Keratinocyte (primary cell): Measurements from ENCODE around the gene UNC13A. TPM values are rescaled to one million over a fixed set of nuclear protein-coding genes. Genes with fewer than 3 reads are reported as not detected.

ENCODE experiments used
- DNase-seq: peaks from one replicate; pipeline ENCODE4 v3.0.0-alpha.2; 2011; ENCODE audit warnings: low read depth, missing footprints, low spot score
- FAIRE-seq: peaks from 2 replicates; lab custom pipeline; 2011; peaks lifted over from hg19 to GRCh38; lab: Jason Lieb, UNC
- H2AFZ ChIP-seq: 2 replicates; pipeline ENCODE4 v1.6.0; 2012; ENCODE audit warnings: low read length, control low read depth, inconsistent platforms; ENCODE audit not compliant: control insufficient read depth
- H3K27ac ChIP-seq: 2 replicates; pipeline ENCODE4 v1.5.1; 2011; ENCODE audit warnings: low read length; ENCODE audit not compliant: control insufficient read depth, insufficient read depth
- H3K27me3 ChIP-seq: 3 replicates; pipeline ENCODE4 v1.6.0; 2011; ENCODE audit warnings: low read length; ENCODE audit not compliant: control insufficient read depth, insufficient read depth; ENCODE audit errors: extremely low read depth
- H3K36me3 ChIP-seq, 2 experiments: 2 replicates in 1 of 2; 3 replicates in 1 of 2; pipeline ENCODE4 v1.5.1; 2011; ENCODE audit warnings: low read length in 2 of 2, mild to moderate bottlenecking in 1 of 2; ENCODE audit not compliant: control insufficient read depth in 2 of 2, insufficient read depth in 2 of 2; ENCODE audit errors: extremely low read depth in 1 of 2
- H3K4me1 ChIP-seq: 3 replicates; pipeline ENCODE4 v1.5.1; 2011; ENCODE audit warnings: low read length; ENCODE audit not compliant: control insufficient read depth, insufficient read depth; ENCODE audit errors: extremely low read depth
- H3K4me2 ChIP-seq: 3 replicates; pipeline ENCODE4 v1.6.0; 2011; ENCODE audit warnings: low read depth, low read length; ENCODE audit not compliant: control insufficient read depth, insufficient read depth; ENCODE audit errors: extremely low read depth
- H3K4me3 ChIP-seq, 3 experiments: fragments of 200-600 bp in 1 of 3; sonication (generic) in 1 of 3; 2 replicates in 2 of 3; 3 replicates in 1 of 3; pipeline ENCODE4 v1.5.1; 2011 to 2016; ENCODE audit warnings: low read length in 3 of 3, mild to moderate bottlenecking in 3 of 3, control low read depth in 2 of 3, inconsistent platforms in 1 of 3, low read depth in 1 of 3, mixed read lengths in 1 of 3, mixed run types in 1 of 3, moderate library complexity in 1 of 3; ENCODE audit not compliant: control insufficient read depth in 2 of 3, insufficient read depth in 2 of 3; ENCODE audit errors: extremely low read depth in 1 of 3
- H3K79me2 ChIP-seq: 2 replicates; pipeline ENCODE4 v1.6.0; 2012; ENCODE audit warnings: low read length; ENCODE audit not compliant: control insufficient read depth, insufficient read depth
- H3K9ac ChIP-seq: 3 replicates; pipeline ENCODE4 v1.6.0; 2011; ENCODE audit warnings: low read length; ENCODE audit not compliant: control insufficient read depth, insufficient read depth; ENCODE audit errors: extremely low read depth
- H3K9me1 ChIP-seq: 3 replicates; pipeline ENCODE4 v1.6.0; 2011; ENCODE audit warnings: low read length; ENCODE audit not compliant: control insufficient read depth, insufficient read depth; ENCODE audit errors: extremely low read depth
- H3K9me3 ChIP-seq: 2 replicates; pipeline ENCODE4 v1.5.1; 2012; ENCODE audit warnings: low read depth, low read length; ENCODE audit not compliant: control insufficient read depth
- H4K20me1 ChIP-seq: 3 replicates; pipeline ENCODE4 v1.6.0; 2011; ENCODE audit warnings: low read length; ENCODE audit not compliant: control insufficient read depth, insufficient read depth; ENCODE audit errors: extremely low read depth
- EZH2 ChIP-seq: IDR thresholded peaks from one replicate; pipeline ENCODE4 v1.6.1; 2012; ENCODE audit warnings: inconsistent platforms, mild to moderate bottlenecking, low read length, moderate library complexity
- dilution Hi-C: fragments of 300-500 bp; cut with MboI; formaldehyde crosslinking; loops from one replicate; pipeline ENCODE4 v1.7.0; 2020; ENCODE audit warnings: low sequenced_read_pairs; ENCODE audit not compliant: extremely low pct_ligation_motif_present
- polyA plus RNA-seq, 5 experiments: library from polyadenylated mRNA; depleted of rRNA in 3 of 5; stranded (reverse) in 3 of 5; stranded (forward) in 1 of 5; unstranded in 1 of 5; fragments of >200 nt; gene quantifications; 1 replicate in 1 of 5; 2 replicates in 3 of 5; 3 replicates in 1 of 5; pipeline versions ENCODE4 v1.2.1 to v1.2.3, GENCODE V29; 2011 to 2012; ENCODE audit warnings: missing spikeins in 2 of 5, low read depth in 1 of 5, low replicate concordance in 1 of 5
- TF ChIP-seq, protein P1 (sequence below), 3 experiments: IDR thresholded peaks in 1 of 3; conservative IDR thresholded peaks in 1 of 3; optimal IDR thresholded peaks in 1 of 3; 2 replicates in 2 of 3; 3 replicates in 1 of 3; pipeline versions ENCODE3 to v1.5.1; 2011; ENCODE audit warnings: low read length in 3 of 3, mild to moderate bottlenecking in 3 of 3, moderate library complexity in 2 of 3, control low read depth in 1 of 3, inconsistent platforms in 1 of 3; ENCODE audit not compliant: insufficient read depth in 2 of 3; ENCODE audit errors: extremely low read depth in 1 of 3

UNC13A gene
- polyA plus RNA-seq, 1 donor (not counting 4 experiments of a cell fraction or from before 2014, with no cell fraction given): under 0.01 TPM

DNA sequence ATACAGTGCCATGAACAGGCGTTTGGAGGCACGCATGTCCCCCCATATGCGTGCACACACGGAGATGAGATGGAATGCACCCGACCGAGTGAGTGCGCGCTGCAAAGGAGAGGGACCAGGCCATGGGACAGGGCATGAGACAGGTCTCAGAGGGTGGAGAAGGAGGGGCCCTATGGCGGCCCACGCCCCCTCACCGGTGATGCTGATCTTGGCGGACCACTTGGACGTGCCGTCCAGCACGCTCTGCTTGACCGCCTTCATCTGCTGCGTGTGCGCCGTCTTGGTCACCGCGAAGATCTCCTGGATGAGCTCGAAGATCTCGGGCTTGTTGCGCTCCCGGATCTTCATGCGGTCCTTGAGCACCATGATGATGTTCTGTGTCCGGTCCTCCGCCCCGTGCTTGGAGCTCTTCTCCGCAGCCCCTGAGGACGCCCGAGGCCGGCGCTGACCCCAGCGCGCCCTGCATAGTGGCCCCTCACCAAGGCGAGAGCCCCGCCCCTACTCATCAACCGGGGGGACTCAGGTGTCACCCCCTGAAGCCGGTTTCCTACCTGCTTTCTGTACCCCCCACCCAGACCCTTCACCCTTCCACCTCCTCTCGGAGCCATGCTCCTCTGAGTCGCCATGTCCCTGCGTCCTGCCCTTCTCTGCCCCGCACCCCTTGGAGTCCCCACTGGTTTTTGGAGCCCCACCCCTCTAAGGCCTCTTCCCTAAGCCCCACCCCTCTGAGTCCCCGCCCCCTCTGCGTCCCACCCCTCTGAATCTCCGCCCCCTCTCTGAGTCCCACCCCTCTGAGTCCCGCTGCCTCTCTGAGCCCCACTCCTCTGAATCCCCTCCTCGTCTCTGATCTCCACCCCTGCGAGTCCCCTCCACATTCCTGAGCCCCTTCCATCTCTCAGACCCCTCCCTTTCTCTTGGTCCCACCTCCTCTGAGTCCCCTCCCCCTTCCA, 40.8 kb downstream of the UNC13A start:
- H3K79me2 ChIP-seq: no peaks in the 10 kb centered on the region
- H3K9me1 ChIP-seq: no peaks in the 10 kb centered on the region
- TF ChIP-seq EZH2: no peak
- TF ChIP-seq, protein P1, sequence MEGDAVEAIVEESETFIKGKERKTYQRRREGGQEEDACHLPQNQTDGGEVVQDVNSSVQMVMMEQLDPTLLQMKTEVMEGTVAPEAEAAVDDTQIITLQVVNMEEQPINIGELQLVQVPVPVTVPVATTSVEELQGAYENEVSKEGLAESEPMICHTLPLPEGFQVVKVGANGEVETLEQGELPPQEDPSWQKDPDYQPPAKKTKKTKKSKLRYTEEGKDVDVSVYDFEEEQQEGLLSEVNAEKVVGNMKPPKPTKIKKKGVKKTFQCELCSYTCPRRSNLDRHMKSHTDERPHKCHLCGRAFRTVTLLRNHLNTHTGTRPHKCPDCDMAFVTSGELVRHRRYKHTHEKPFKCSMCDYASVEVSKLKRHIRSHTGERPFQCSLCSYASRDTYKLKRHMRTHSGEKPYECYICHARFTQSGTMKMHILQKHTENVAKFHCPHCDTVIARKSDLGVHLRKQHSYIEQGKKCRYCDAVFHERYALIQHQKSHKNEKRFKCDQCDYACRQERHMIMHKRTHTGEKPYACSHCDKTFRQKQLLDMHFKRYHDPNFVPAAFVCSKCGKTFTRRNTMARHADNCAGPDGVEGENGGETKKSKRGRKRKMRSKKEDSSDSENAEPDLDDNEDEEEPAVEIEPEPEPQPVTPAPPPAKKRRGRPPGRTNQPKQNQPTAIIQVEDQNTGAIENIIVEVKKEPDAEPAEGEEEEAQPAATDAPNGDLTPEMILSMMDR (optimal IDR thresholded peaks at IDR 0.05 in 1 of 3, IDR thresholded peaks at IDR 0.05 in 1 of 3, conservative IDR thresholded peaks at IDR 0.05 in 1 of 3; ENCODE audit: extremely low read depth in 1 of 3, insufficient read depth in 2 of 3, low read length in 3 of 3): no peak
- no peak overlapping the region for H3K4me3 ChIP-seq
- FAIRE-seq: no peak
- no peaks in the 10 kb centered on the region for H3K36me3 ChIP-seq
- H2AFZ ChIP-seq: no peak overlapping the region
- H3K9me3 ChIP-seq: no peaks in the 10 kb centered on the region
- no peak overlapping the region for H3K9ac ChIP-seq
- H3K4me1 ChIP-seq: no peaks in the 10 kb centered on the region
- dilution Hi-C loops: no loop called here
- no peak for DNase-seq
- no peak overlapping the region for H3K4me2 ChIP-seq
- H3K27ac ChIP-seq: no peak overlapping the region
- H4K20me1 ChIP-seq: no peaks in the 10 kb centered on the region
- peaks cover 4% of the 10 kb centered on the region for H3K27me3 ChIP-seq

DNA sequence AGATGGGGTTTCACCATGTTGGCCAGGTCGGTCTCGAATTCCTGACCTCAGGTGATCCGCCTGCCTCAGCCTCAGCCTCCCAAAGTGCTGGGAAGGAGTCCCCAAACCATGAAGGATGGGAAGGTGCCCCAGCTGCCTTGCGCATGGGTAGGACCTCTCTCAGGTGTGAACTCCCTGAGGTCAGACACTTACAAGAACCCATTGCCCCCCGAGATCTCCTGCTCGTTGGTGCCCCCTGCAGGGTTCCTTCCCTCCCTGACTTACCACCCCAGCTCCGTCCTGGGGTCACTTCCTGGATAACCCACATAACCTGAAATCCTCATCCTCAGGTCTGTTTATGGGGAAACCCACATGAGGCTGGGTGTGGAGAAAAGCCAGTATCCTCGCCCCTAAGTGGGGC, 41.7 kb downstream of the UNC13A start:
- H3K27me3 ChIP-seq: peaks cover 4% of the 10 kb centered on the region
- no peak overlapping the region for H3K4me3 ChIP-seq
- H3K79me2 ChIP-seq: no peaks in the 10 kb centered on the region
- no peak overlapping the region for H3K9ac ChIP-seq
- H3K36me3 ChIP-seq: no peaks in the 10 kb centered on the region
- TF ChIP-seq EZH2: no peak
- TF ChIP-seq, protein P1 (optimal IDR thresholded peaks at IDR 0.05 in 1 of 3, IDR thresholded peaks at IDR 0.05 in 1 of 3, conservative IDR thresholded peaks at IDR 0.05 in 1 of 3; ENCODE audit: extremely low read depth in 1 of 3, insufficient read depth in 2 of 3, low read length in 3 of 3): no peak
- dilution Hi-C loops: no loop called here
- H3K27ac ChIP-seq: no peak overlapping the region
- no peak overlapping the region for H2AFZ ChIP-seq
- no peak overlapping the region for H3K4me2 ChIP-seq
- H4K20me1 ChIP-seq: no peaks in the 10 kb centered on the region
- DNase-seq (no peak), FAIRE-seq (no peak)
- H3K9me3 ChIP-seq: no peaks in the 10 kb centered on the region
- no peaks in the 10 kb centered on the region for H3K9me1 ChIP-seq
- H3K4me1 ChIP-seq: no peaks in the 10 kb centered on the region
